HEK293 (cell line): ENCODE measurements around the gene TSC22D2.

Experiments used
- HOXD13 ChIP-seq: sonication (generic); formaldehyde crosslinking; IDR thresholded peaks from 2 replicates; pipeline ENCODE4 v1.8.0; 2022; ENCODE audit warnings: missing genetic modification reagents, borderline replicate concordance
- ZNF350 ChIP-seq: fragments of 450-650 bp; formaldehyde crosslinking; IDR thresholded peaks from 2 replicates; pipeline ENCODE4 v1.5.0; 2017; ENCODE audit warnings: missing biosample characterization, mild to moderate bottlenecking, missing genetic modification characterization

DNA sequence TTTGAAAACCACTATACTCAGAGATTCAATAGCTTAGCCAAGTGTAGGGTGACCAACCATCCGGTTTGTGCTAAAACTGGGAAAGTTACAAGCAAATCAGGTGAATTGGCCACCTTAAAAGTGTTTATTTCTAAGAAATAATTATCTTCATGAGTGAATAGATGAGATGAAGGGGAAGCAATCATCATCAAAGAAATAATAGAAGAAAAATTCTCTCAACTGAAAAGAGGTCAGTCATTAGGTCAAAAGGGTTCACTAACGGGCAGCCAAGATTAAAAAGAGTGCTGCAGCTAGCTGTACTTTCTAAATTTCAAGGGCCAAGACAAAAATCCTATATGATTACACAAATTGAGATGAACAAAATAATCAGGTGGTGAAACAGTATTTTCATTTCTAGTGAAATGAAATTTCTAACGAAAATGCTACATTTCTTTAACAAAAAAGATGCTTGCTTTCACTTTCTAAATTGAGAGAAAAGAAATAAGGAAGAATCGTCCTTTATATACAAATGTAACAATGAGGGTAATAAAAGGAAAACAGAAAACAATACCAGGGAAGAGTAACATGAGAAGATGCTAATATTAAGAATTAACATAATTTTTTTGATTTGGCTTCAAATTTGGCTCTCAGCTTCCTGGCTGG, 34.7 kb upstream of the TSC22D2 start:
- TF ChIP-seq ZNF350 (tag by site-specific recombination) (no peak), HOXD13 (CRISPR knock-in tag) (no peak)
